Activated CD8-positive, alpha-beta memory T cell treated with anti-CD3 and anti-CD28 coated beads, Interleukin-2, amount 50 U/mL, for 1 hour (primary cell): ENCODE measurements around the gene TWIST2.

Experiments
- DNase-seq: peaks from one replicate; pipeline ENCODE4 v3.0.0-alpha.2; 2020; ENCODE audit errors: extremely low read depth

The TWIST2 gene

DNA sequence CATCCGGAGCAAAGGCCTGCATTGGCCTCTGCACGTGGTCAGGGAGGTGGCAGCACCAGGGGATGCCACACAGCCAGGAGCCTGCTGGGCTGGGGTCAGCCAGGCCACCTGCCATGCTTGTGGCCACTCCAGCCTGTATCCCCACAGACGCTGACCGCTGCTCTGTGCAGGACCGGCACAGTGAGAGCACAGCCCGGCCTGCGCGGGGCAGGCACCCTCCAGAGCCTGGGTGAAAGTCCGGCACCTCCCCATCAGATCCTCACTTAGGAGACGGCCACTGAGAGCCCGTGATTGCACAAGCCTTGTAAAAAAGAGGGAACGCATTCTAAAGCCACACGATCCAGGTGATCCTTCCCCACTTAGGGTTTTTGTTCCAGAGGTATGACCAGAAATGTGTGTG lies 42.2 kb downstream of the TWIST2 start:
- no peak for DNase-seq

- no peak for DNase-seq
Observed at GRCh38 chr2:238890618-238891456, 43.0 kb downstream of the TWIST2 start.

DNA sequence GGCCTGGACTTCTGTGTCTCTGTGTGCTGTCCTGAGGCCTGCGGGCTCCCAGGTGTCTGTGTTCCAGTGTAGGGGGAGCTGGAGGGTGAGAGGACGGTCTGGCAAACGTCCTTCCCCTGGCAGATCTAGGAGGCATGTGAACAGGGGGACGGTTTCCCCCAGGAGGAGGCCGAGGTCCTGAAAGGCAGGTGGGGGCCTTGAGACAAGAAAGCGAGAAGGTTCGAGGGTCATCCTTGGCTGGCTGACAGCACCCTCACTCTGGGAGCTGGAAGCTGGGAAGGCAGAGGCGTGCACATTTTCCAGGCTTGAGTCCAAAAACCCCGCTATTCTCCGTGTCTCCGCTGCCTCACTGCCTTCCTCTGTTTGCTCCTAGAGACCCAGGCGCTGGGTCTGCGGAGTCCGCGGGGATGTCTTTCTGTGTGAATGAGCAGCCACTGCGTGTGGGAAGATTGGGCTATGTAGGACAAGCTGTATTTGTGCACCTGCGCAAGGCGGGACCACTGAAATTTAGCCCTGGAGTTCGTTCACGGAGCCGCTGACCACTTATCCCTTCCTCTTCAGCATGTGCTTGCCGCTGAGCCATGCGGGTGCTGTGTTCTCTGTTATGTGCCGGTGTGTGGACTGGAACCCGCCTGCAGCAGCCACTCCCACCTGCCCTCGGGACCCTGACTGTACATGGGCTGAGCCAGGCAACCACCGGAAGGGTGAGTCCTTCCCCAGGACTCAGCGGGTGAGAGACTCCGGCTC lies 43.7 kb downstream of the TWIST2 start:
- DNase-seq: no peak

DNA sequence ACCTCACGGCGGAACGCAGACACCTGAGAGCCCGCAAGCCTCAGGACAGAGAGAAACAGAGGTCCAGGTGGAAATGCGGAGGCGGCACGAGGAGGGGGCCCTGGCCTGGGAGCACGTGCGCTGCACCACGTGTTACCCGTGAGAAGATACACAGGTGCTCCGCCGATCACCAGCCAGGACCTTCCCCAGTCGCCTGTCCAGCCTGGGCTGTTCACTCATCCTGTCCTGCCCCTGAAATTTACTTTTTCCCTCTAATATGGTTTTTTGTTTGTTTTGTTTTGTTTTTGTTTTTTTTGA lies 44.3 kb downstream of the TWIST2 start:
- no peak for DNase-seq

DNA sequence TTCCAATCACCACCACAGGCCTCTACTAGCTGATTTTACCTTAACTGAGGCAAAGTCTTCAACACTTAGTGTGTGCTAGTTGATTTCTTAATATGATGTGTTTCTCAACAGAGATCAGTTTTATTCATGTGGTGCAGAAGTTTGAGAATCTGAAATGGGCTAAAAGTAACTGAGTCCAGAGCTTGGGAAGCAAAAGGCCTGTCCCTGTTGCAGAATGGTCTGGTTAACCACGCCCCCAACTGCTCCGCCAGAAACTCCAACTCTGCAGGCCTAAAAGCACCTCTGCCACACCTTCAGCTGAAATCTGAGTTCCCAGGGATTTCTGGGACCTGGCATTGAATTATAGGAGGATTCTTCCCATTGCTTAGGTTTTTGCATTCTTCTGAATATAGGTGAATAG lies 44.9 kb downstream of the TWIST2 start:
- DNase-seq: no peak

- DNase-seq: no peak
Observed at GRCh38 chr2:238893349-238894000, 45.6 kb downstream of the TWIST2 start.

DNA sequence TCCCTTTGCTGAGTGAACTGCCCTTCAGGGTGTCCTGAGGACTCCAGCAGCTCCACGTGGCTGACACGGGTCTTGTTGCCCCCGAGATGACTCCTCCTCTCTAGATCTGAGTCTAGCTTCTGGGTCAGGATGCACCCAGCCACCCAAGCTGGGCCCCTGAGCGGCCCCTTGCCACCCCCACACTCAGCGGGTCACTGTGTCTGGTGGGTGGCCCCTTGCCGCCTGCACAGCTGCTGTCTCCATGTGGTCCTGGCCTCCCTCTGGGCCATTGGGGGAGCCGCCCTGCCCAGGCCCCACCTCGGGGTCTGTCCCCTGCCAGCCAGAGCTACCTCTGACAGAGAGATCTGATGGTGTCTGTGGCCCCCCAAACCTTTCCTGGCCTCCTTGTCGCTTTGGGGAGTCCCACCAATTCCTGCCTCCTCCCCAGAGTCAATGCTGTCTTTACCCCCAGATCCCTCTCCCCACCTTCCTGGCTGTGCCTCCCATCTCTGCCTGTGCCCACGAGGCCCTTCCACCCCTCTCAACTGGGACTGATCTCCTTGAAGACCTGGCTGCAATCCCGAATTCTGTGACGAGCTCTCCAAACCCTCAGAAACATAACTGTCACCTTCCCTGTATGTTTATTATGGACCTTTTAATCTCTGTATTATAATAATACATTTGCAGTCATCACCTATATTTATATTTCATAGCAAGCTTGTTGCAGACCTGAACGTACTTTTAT lies 46.5 kb downstream of the TWIST2 start:
- no peak for DNase-seq

DNA sequence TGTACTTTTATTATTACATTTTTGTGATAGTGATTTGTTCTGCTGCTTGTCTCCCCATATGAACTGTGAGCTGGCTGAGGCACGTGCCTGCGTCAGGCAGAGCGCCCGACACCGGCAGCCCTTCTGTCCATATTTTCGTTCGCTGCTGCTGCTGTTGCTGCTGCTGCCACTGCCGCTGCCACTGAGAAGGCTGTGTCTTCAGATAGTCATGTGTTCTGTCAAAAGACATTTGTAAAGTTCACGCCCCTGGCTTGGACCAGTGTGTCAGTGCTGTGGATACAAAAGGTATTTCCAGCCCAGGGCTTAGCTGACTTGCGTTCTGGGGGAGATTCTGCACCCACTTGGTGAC lies 47.0 kb downstream of the TWIST2 start:
- no peak for DNase-seq

GRCh38 chr2:238895361-238895882 lies 47.5 kb downstream of the TWIST2 start:
- no peak for DNase-seq

- no peak for DNase-seq
Observed at GRCh38 chr2:238895891-238896600, 48.2 kb downstream of the TWIST2 start.

- DNase-seq: no peak
Observed at GRCh38 chr2:238896641-238897040, 48.8 kb downstream of the TWIST2 start.

DNA sequence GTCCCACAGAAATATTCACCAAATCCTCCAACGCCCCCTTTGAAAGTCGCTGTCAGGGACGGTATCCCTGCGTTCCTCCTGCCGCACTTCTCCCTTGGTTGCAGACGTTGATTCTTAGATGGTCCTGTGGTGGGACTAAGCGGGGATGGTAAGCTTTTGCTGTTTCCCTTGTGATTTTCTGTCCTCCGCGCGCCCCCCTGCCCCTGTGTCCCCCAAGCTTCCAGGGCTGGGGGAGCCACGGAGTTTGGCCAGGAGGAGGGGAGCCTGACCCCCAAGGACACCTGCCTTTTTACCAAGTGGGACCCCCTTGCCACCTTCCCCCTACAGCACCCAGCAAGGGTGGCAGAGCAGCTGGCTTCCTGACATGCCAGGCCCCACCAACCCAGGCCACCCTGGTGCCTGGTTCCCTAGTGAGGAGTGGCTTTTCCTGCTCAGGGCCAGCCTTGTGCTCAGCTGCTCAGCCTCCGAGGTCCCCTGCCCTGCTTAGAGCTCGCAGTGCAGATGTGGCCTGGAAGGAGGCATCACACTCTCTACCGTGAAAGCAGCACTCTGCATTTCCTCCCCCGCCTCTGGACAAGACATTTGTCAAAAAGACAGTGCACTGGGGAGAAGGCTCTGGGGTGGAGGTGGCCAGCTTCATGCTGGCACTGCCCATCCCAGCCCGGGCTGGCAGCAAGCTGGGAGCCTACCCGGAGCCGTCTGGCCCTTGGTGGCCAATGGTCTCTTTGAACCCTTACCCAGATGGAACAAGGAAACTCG lies 49.4 kb downstream of the TWIST2 start:
- no peak for DNase-seq

GRCh38 chr2:238897911-238898311 lies 50.0 kb downstream of the TWIST2 start:
- DNase-seq: no peak

- DNase-seq: no peak
Observed at GRCh38 chr2:238898534-238899281, 50.8 kb downstream of the TWIST2 start.

GRCh38 chr2:238899386-238899785 lies 51.5 kb downstream of the TWIST2 start:
- DNase-seq: no peak

DNA sequence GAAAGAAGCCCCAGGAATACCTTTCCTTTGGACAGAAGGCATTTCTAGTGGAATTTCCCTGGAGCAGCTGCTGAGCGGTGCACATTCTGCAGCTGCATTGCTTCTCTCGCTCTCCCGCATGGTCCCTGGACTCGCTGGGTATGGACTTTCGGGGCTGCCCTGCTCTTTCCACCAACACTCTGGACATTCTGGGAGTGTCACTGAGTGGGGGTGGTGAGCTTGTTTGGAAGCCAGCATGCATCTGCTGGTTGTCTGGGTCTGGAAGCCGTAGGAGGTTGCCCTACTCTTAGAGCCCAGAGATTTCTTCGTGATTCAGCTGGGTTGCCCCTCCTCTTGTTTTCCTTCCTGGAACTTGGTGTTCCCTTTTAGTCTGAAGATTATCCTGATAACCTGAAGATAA lies 52.6 kb downstream of the TWIST2 start:
- DNase-seq: no peak

GRCh38 chr2:238901461-238902057 lies 53.7 kb downstream of the TWIST2 start:
- DNase-seq: no peak

DNA sequence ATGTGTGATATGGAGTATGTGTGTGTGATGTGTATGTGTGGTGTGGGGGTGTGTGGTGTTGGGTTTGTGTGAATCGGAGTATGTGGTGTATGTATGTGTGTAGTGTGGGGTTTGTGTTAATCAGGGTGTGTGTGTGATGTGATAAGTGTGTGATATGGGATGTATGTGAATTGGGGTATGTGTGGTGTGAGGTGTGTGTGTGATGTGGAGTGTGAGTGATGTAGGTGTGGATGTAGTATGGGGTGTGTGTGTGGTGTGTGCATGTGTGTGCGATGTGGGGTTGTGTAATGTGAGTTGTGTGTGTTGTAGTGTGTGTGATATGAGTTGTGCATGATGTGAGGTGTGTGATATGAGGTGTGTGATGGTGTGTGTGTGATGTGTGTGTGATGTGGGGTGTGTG lies 54.4 kb downstream of the TWIST2 start:
- no peak for DNase-seq

GRCh38 chr2:238903141-238903540 lies 55.3 kb downstream of the TWIST2 start:
- no peak for DNase-seq

DNA sequence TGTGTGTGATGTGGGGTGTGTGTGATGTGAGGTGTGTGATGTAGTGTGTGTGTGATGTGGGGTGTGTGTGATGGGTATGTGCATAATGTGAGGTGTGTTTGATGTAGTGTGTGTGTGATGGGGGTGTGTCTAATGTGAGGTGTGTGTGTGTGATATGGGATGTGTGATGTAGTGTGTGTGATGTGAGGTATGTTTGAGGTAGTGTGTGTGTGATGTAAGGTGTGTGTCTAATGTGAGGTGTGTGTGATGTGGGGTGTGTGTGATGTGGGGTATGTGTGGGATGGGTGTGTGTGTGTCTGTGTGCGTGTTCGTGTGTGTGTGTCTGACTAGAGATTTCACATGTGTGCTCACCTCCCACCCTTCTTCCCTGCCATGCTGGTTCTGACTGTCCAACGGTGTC lies 56.3 kb downstream of the TWIST2 start:
- no peak for DNase-seq
